Skeletal muscle tissue (tissue), 5 donors: ENCODE results near the gene POLK. TPM values are rescaled to one million over a fixed set of nuclear protein-coding genes. Genes with fewer than 3 reads are reported as not detected.

ENCODE experiments used
- H3K27ac ChIP-seq: one replicate; pipeline ENCODE4 v1.7.0; 2013; ENCODE audit warnings: mild to moderate bottlenecking, low read depth, low read length, inconsistent platforms
- H3K27me3 ChIP-seq, 3 donors: one replicate each; pipeline ENCODE4 v1.7.0; 2013; ENCODE audit warnings: low read length in 3 of 3; ENCODE audit not compliant: control insufficient read depth in 3 of 3, insufficient read depth in 3 of 3
- H3K36me3 ChIP-seq, 3 donors: one replicate each; pipeline ENCODE4 v1.7.0; 2013; ENCODE audit warnings: low read length in 3 of 3; ENCODE audit not compliant: control insufficient read depth in 3 of 3, insufficient read depth in 3 of 3
- H3K4me1 ChIP-seq, 3 donors: one replicate each; pipeline ENCODE4 v1.7.0; 2013; ENCODE audit warnings: low read length in 3 of 3, mild to moderate bottlenecking in 3 of 3; ENCODE audit not compliant: control insufficient read depth in 3 of 3, insufficient read depth in 3 of 3
- H3K4me3 ChIP-seq, 3 donors: one replicate each; pipeline ENCODE4 v1.7.0; 2013; ENCODE audit warnings: low read length in 3 of 3
- H3K9ac ChIP-seq, 3 donors: one replicate each; pipeline ENCODE4 v1.7.0; 2013; ENCODE audit warnings: low read length in 3 of 3, mild to moderate bottlenecking in 3 of 3, moderate library complexity in 2 of 3, low read depth in 1 of 3
- H3K9me3 ChIP-seq, 3 donors: one replicate each; pipeline ENCODE4 v1.7.0; 2013; ENCODE audit warnings: low read length in 3 of 3; ENCODE audit not compliant: control insufficient read depth in 3 of 3
- small RNA-seq: library from RNA; depleted of rRNA; stranded (forward); fragments of <200 nt; gene quantifications from one replicate; pipeline ENCODE3, GENCODE V24; 2014
- total RNA-seq: library from RNA; depleted of rRNA; stranded (reverse); fragments of >200 nt; gene quantifications from one replicate; pipeline ENCODE4 v1.2.3, GENCODE V29; 2014
- donor health status: Osteomylitis.

The POLK gene
- total RNA-seq, 1 donor from 2014 or later: 20.4 TPM

GRCh38 chr5:75648712-75649111 is 137.0 kb downstream of the POLK start:
- Histone ChIP-seq H3K9ac (no peak overlapping the region), H3K27ac (no peak overlapping the region), H3K4me1 (no peaks in the 10 kb centered on the region), H3K9me3 (no peaks in the 10 kb centered on the region), H3K4me3 (no peak overlapping the region), H3K36me3 (no peaks in the 10 kb centered on the region), H3K27me3 (no peaks in the 10 kb centered on the region)

Small RNA genes lying within 50 kb of the gene (small RNA-seq; reads per million reads assigned to genes)
- not detected for gene RNU7-175P

Other genes starting within 250 kb of the POLK start
- gene HMGCR, start 174.7 kb upstream of the POLK start, total RNA-seq: 55.8 TPM
- gene CERT1, start 262 bp upstream of the POLK start, total RNA-seq: 36.5 TPM
- 3.7 TPM for gene ANKDD1B, start 99.6 kb downstream of the POLK start, total RNA-seq
- gene POC5, start 205.5 kb downstream of the POLK start, total RNA-seq: 4.2 TPM